HCT116 (cell line): ENCODE data around the gene ORC4. TPM values are rescaled to one million over a fixed set of nuclear protein-coding genes. Genes with fewer than 3 reads are reported as not detected.

Experiments used
- ATAC-seq: fragments of 200-7000 bp; cut with Tn5 transposase; 2 replicates; pipeline ENCODE4 v1.9.1; 2020; ENCODE audit warnings: mild to moderate bottlenecking, moderate library complexity
- BruUV-seq: library from RNA; stranded (reverse); fragments of 400-500 nt; replicated peaks from 2 replicates; lab custom pipeline; 2021; lab: Mats Ljungman, UMichigan
- CTCF ChIA-PET: fragments of 300-600 bp; sonication (Branson Sonifier 250); formaldehyde crosslinking; loops from one replicate; lab custom pipeline; 2021; ENCODE audit warnings: antibody characterized with exemption; lab: Charles Lee
- POLR2A ChIA-PET: fragments of 300-600, 350-600 bp; sonication (Branson Sonifier 250); formaldehyde crosslinking; loops from one replicate; lab custom pipeline; 2021; ENCODE audit warnings: antibody characterized with exemption; lab: Charles Lee
- RAD21 ChIA-PET, 2 experiments: fragments of 300-600 bp; sonication (Branson Sonifier 250); formaldehyde crosslinking; loops; one replicate each; lab custom pipeline; 2023; ENCODE audit warnings: low total read pairs in 2 of 2; ENCODE audit not compliant: uncharacterized antibody in 2 of 2, unreplicated experiment in 2 of 2, low non-redundant PET in 1 of 2; lab: Charles Lee
- DNase-seq: peaks from one replicate; pipeline ENCODE4 v3.0.0-alpha.2; 2010; ENCODE audit warnings: low read depth, low spot score
- H2AFZ ChIP-seq: fragments of 200-600 bp; shearing (Covaris generic), sonication (generic); 2 replicates; pipeline ENCODE4 v1.6.1; 2017; ENCODE audit warnings: low read depth, mixed run types, mixed read lengths, antibody characterized with exemption, low read length; ENCODE audit not compliant: poor library complexity, severe bottlenecking
- H3K27ac ChIP-seq: 2 replicates; pipeline ENCODE4 v1.5.1; 2012; ENCODE audit warnings: low read depth, low read length
- H3K27me3 ChIP-seq: fragments of 200-600 bp; sonication (generic); 2 replicates; pipeline ENCODE4 v1.6.1; 2016; ENCODE audit warnings: mixed run types, low read length, mixed read lengths; ENCODE audit not compliant: insufficient read depth
- H3K36me3 ChIP-seq, 2 experiments: fragments of 200-500 bp in 1 of 2; fragments of 200-600 bp in 1 of 2; sonication (Bioruptor generic) in 1 of 2; sonication (generic) in 1 of 2; 2 replicates each; pipeline versions ENCODE4 v1.5.1 to v1.6.1; 2014 to 2016; ENCODE audit warnings: low read length in 2 of 2, inconsistent platforms in 1 of 2, mixed read lengths in 1 of 2, mixed run types in 1 of 2; ENCODE audit not compliant: insufficient read depth in 2 of 2, control insufficient read depth in 1 of 2
- H3K4me1 ChIP-seq, 2 experiments: fragments of 200-600 bp in 1 of 2; sonication (generic) in 1 of 2; 2 replicates each; pipeline versions ENCODE4 v1.5.1 to v1.6.1; 2012 to 2017; ENCODE audit warnings: low read length in 2 of 2, inconsistent platforms in 1 of 2, mild to moderate bottlenecking in 1 of 2, mixed read lengths in 1 of 2, mixed run types in 1 of 2, moderate library complexity in 1 of 2; ENCODE audit not compliant: insufficient read depth in 2 of 2, control insufficient read depth in 1 of 2
- H3K4me2 ChIP-seq: fragments of 200-600 bp; sonication (generic); 2 replicates; pipeline ENCODE4 v1.6.1; 2017; ENCODE audit warnings: mixed run types, low read length, mixed read lengths
- H3K4me3 ChIP-seq, 2 experiments: fragments of 200-600 bp in 1 of 2; sonication (generic) in 1 of 2; replicated peaks in 1 of 2; 2 replicates each; pipeline ENCODE4 v1.5.1; 2011 to 2016; ENCODE audit warnings: low read length in 2 of 2, control low read depth in 1 of 2, low read depth in 1 of 2, mild to moderate bottlenecking in 1 of 2, mixed read lengths in 1 of 2, mixed run types in 1 of 2
- H3K79me2 ChIP-seq: fragments of 200-600 bp; sonication (generic); 2 replicates; pipeline ENCODE4 v1.6.1; 2017; ENCODE audit warnings: mild to moderate bottlenecking, mixed run types, low read length, moderate library complexity, mixed read lengths; ENCODE audit not compliant: insufficient read depth
- H3K9ac ChIP-seq: fragments of 200-600 bp; sonication (generic); 2 replicates; pipeline ENCODE4 v1.6.1; 2016; ENCODE audit warnings: low read length, mixed read lengths
- H3K9me2 ChIP-seq: fragments of 200-600 bp; sonication (generic), shearing (Covaris generic); 2 replicates; pipeline ENCODE4 v1.6.1; 2017; ENCODE audit warnings: mixed run types, mild to moderate bottlenecking, moderate library complexity; ENCODE audit not compliant: insufficient read depth
- H3K9me3 ChIP-seq, 2 experiments: fragments of 200-500 bp in 1 of 2; fragments of 200-600 bp in 1 of 2; sonication (Bioruptor generic) in 1 of 2; sonication (generic) in 1 of 2; 2 replicates each; pipeline ENCODE4 v1.6.1; 2014 to 2017; ENCODE audit warnings: low read length in 2 of 2, mixed read lengths in 2 of 2, inconsistent platforms in 1 of 2, low read depth in 1 of 2, mild to moderate bottlenecking in 1 of 2, mixed run types in 1 of 2, moderate library complexity in 1 of 2; ENCODE audit not compliant: control insufficient read depth in 1 of 2, insufficient read depth in 1 of 2
- H4K20me1 ChIP-seq: fragments of 200-600 bp; sonication (generic), shearing (Covaris generic); 2 replicates; pipeline ENCODE4 v1.6.1; 2017; ENCODE audit warnings: mixed run types, mild to moderate bottlenecking, moderate library complexity; ENCODE audit not compliant: insufficient read depth
- ATF3 ChIP-seq: IDR thresholded peaks from 2 replicates; pipeline ENCODE4 v1.6.1; 2012
- CBX3 ChIP-seq: IDR thresholded peaks from 2 replicates; pipeline ENCODE4 v1.6.1; 2012; ENCODE audit warnings: low read depth
- CEBPB ChIP-seq: IDR thresholded peaks from 2 replicates; pipeline ENCODE4 v1.6.1; 2012; ENCODE audit warnings: low read depth
- EGR1 ChIP-seq: IDR thresholded peaks from 2 replicates; pipeline ENCODE4 v1.6.1; 2012; ENCODE audit warnings: low read depth
- ELF1 ChIP-seq: IDR thresholded peaks from 2 replicates; pipeline ENCODE4 v1.6.1; 2012; ENCODE audit warnings: low read depth, borderline replicate concordance
- EZH2phosphoT487 ChIP-seq: fragments of 200-600 bp; IDR thresholded peaks from 2 replicates; pipeline ENCODE4 v1.6.1; 2018; ENCODE audit warnings: antibody characterized with exemption, borderline replicate concordance
- FOSL1 ChIP-seq: IDR thresholded peaks from 2 replicates; pipeline ENCODE4 v1.6.1; 2012; ENCODE audit warnings: low read depth
- JUND ChIP-seq: IDR thresholded peaks from 2 replicates; pipeline ENCODE4 v1.6.1; 2012
- POLR2A ChIP-seq: IDR thresholded peaks from 2 replicates; pipeline ENCODE4 v1.7.0; 2011; ENCODE audit warnings: borderline replicate concordance; ENCODE audit not compliant: insufficient read depth, insufficient read length; ENCODE audit errors: extremely low read depth
- RAD21 ChIP-seq: IDR thresholded peaks from 2 replicates; pipeline ENCODE4 v1.6.1; 2012; ENCODE audit warnings: low read depth, mild to moderate bottlenecking
- SIN3A ChIP-seq: IDR thresholded peaks from 2 replicates; pipeline ENCODE4 v1.6.1; 2012; ENCODE audit warnings: low read depth
- SP1 ChIP-seq: IDR thresholded peaks from 2 replicates; pipeline ENCODE4 v1.6.1; 2012; ENCODE audit warnings: low read depth
- TCF7L2 ChIP-seq: IDR thresholded peaks from 2 replicates; pipeline ENCODE4 v1.7.0; 2011; ENCODE audit warnings: borderline replicate concordance, inconsistent platforms; ENCODE audit not compliant: insufficient read depth, insufficient read length; ENCODE audit errors: extremely low read depth
- YY1 ChIP-seq: IDR thresholded peaks from 2 replicates; pipeline ENCODE4 v1.6.1; 2011; ENCODE audit warnings: low read length, low read depth, moderate library complexity, mild to moderate bottlenecking; ENCODE audit not compliant: insufficient replicate concordance; ENCODE audit errors: extremely low read depth
- ZFX ChIP-seq: fragments of 450-650 bp; IDR thresholded peaks from 2 replicates; pipeline ENCODE4 v1.6.1; 2017
- ZNF274 ChIP-seq: fragments of 200-500 bp; sonication (Bioruptor generic); IDR thresholded peaks from 2 replicates; pipeline ENCODE4 v1.6.1; 2014; ENCODE audit warnings: mild to moderate bottlenecking, low read depth, low read length, inconsistent platforms
- intact Hi-C: fragments of 100-400 bp; cut with micrococcal nuclease; formaldehyde crosslinking; loops from 2 replicates; pipeline ENCODE4 v1.10.0; 2022
- total RNA-seq: library from RNA; stranded (reverse); gene quantifications from one replicate; pipeline ENCODE4 v1.2.1, GENCODE V29; 2021; ENCODE audit not compliant: unreplicated experiment
- TF ChIP-seq, protein P1 (sequence below): IDR thresholded peaks from 2 replicates; pipeline ENCODE4 v1.6.1; 2011; ENCODE audit warnings: mild to moderate bottlenecking, low read length, moderate library complexity; ENCODE audit not compliant: insufficient replicate concordance; ENCODE audit errors: extremely low read depth
- TF ChIP-seq, protein P2 (sequence below): IDR thresholded peaks from 2 replicates; pipeline ENCODE4 v1.6.1; 2012
- TF ChIP-seq, protein P3 (sequence below): IDR thresholded peaks from 2 replicates; pipeline ENCODE4 v1.6.1; 2012; ENCODE audit warnings: low read depth

Gene ORC4
- total RNA-seq, 1 experiment from 2014 or later, result 51.0 TPM

GRCh38 chr2:147886136-147886535 is 134.4 kb downstream of the ORC4 start:
- POLR2A ChIA-PET, result no interaction called here
- ATAC-seq, result no peak

More at GRCh38 chr2:147886136-147886535, 134.4 kb downstream of the ORC4 start:
- no peaks in the 10 kb centered on the region for H3K4me1 ChIP-seq
- CTCF ChIA-PET, result no interaction called here
- DNase-seq, result no peak
- no peak for TF ChIP-seq ZNF274
- no peak for TF ChIP-seq CBX3
- no peak for TF ChIP-seq TCF7L2
- TF ChIP-seq RAD21, result no peak
- TF ChIP-seq SP1, result no peak
- no peak for TF ChIP-seq ZFX
- TF ChIP-seq, protein P1, sequence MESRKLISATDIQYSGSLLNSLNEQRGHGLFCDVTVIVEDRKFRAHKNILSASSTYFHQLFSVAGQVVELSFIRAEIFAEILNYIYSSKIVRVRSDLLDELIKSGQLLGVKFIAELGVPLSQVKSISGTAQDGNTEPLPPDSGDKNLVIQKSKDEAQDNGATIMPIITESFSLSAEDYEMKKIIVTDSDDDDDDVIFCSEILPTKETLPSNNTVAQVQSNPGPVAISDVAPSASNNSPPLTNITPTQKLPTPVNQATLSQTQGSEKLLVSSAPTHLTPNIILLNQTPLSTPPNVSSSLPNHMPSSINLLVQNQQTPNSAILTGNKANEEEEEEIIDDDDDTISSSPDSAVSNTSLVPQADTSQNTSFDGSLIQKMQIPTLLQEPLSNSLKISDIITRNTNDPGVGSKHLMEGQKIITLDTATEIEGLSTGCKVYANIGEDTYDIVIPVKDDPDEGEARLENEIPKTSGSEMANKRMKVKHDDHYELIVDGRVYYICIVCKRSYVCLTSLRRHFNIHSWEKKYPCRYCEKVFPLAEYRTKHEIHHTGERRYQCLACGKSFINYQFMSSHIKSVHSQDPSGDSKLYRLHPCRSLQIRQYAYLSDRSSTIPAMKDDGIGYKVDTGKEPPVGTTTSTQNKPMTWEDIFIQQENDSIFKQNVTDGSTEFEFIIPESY, result no peak
- TF ChIP-seq ATF3, result no peak
- TF ChIP-seq, protein P2, sequence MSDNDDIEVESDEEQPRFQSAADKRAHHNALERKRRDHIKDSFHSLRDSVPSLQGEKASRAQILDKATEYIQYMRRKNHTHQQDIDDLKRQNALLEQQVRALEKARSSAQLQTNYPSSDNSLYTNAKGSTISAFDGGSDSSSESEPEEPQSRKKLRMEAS, result no peak
- no peak for TF ChIP-seq ELF1
- TF ChIP-seq POLR2A, result no peak
- no peak for TF ChIP-seq CEBPB
- TF ChIP-seq EZH2phosphoT487, result no peak
- no peak for TF ChIP-seq EGR1
- no peak for TF ChIP-seq FOSL1
- no peak for TF ChIP-seq JUND
- TF ChIP-seq SIN3A, result no peak
- TF ChIP-seq YY1, result no peak
- TF ChIP-seq, protein P3, sequence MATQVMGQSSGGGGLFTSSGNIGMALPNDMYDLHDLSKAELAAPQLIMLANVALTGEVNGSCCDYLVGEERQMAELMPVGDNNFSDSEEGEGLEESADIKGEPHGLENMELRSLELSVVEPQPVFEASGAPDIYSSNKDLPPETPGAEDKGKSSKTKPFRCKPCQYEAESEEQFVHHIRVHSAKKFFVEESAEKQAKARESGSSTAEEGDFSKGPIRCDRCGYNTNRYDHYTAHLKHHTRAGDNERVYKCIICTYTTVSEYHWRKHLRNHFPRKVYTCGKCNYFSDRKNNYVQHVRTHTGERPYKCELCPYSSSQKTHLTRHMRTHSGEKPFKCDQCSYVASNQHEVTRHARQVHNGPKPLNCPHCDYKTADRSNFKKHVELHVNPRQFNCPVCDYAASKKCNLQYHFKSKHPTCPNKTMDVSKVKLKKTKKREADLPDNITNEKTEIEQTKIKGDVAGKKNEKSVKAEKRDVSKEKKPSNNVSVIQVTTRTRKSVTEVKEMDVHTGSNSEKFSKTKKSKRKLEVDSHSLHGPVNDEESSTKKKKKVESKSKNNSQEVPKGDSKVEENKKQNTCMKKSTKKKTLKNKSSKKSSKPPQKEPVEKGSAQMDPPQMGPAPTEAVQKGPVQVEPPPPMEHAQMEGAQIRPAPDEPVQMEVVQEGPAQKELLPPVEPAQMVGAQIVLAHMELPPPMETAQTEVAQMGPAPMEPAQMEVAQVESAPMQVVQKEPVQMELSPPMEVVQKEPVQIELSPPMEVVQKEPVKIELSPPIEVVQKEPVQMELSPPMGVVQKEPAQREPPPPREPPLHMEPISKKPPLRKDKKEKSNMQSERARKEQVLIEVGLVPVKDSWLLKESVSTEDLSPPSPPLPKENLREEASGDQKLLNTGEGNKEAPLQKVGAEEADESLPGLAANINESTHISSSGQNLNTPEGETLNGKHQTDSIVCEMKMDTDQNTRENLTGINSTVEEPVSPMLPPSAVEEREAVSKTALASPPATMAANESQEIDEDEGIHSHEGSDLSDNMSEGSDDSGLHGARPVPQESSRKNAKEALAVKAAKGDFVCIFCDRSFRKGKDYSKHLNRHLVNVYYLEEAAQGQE, result no peak
- TF ChIP-seq, all 23 proteins: peak for 0
- RAD21 ChIA-PET, result no interaction called here
- Histone ChIP-seq H2AFZ (no peak overlapping the region), H4K20me1 (peaks cover 5% of the 10 kb centered on the region; the same call in 1 of the 2 replicates), H3K4me3 (no peak overlapping the region), H3K27ac (no peak overlapping the region), H3K9me2 (no peaks in the 10 kb centered on the region), H3K9me3 (no peaks in the 10 kb centered on the region), H3K27me3 (no peaks in the 10 kb centered on the region), H3K79me2 (peaks cover 3% of the 10 kb centered on the region; the same call in 1 of the 2 replicates), H3K9ac (no peak overlapping the region), H3K36me3 (no peaks in the 10 kb centered on the region), H3K4me2 (no peak overlapping the region)
- BruUV-seq, result no TSS peak
- intact Hi-C loops, result no loop called here
